Endothelial cell of umbilical vein (primary cell): ENCODE data around the gene SRP9. TPM values are rescaled to one million over a fixed set of nuclear protein-coding genes. Genes with fewer than 3 reads are reported as not detected.

Source experiments
- BruUV-seq: library from RNA; stranded (reverse); fragments of 400-500 nt; replicated peaks from 2 replicates; lab custom pipeline; 2021; lab: Mats Ljungman, UMichigan
- CTCF ChIA-PET: fragments of 300-600, 350-600 bp; sonication (Branson Sonifier 250); formaldehyde crosslinking; loops from one replicate; lab custom pipeline; 2021; ENCODE audit warnings: antibody characterized with exemption, inconsistent platforms; lab: Charles Lee
- POLR2A ChIA-PET: fragments of 300-600, 350-600 bp; sonication (Branson Sonifier 250); formaldehyde crosslinking; loops from one replicate; lab custom pipeline; 2021; ENCODE audit warnings: antibody characterized with exemption, inconsistent platforms; lab: Charles Lee
- DNase-seq: peaks from one replicate; pipeline ENCODE4 v3.0.0-alpha.2; 2011; ENCODE audit warnings: low read depth, low spot score
- FAIRE-seq: peaks from 2 replicates; lab custom pipeline; 2011; peaks lifted over from hg19 to GRCh38; lab: Jason Lieb, UNC
- H2AFZ ChIP-seq: 2 replicates; pipeline ENCODE4 v1.6.0; 2012; ENCODE audit warnings: low read depth, low read length, control low read depth, inconsistent platforms
- H3K27ac ChIP-seq: 2 replicates; pipeline ENCODE4 v1.5.1; 2011; ENCODE audit warnings: low read depth, mild to moderate bottlenecking, control low read depth, low read length, moderate library complexity; ENCODE audit not compliant: insufficient read depth
- H3K27me3 ChIP-seq, 2 experiments: 2 replicates each; pipeline versions ENCODE4 v1.6.0 to v1.6.1; 2011; ENCODE audit warnings: low read length in 2 of 2, mixed read lengths in 1 of 2; ENCODE audit not compliant: control insufficient read depth in 2 of 2, insufficient read depth in 2 of 2
- H3K36me3 ChIP-seq, 2 experiments: 2 replicates in 1 of 2; 3 replicates in 1 of 2; pipeline ENCODE4 v1.5.1; 2011; ENCODE audit warnings: low read length in 2 of 2, mild to moderate bottlenecking in 1 of 2, moderate library complexity in 1 of 2; ENCODE audit not compliant: control insufficient read depth in 2 of 2, insufficient read depth in 2 of 2; ENCODE audit errors: extremely low read depth in 1 of 2
- H3K4me1 ChIP-seq: 3 replicates; pipeline ENCODE4 v1.5.1; 2011; ENCODE audit warnings: mild to moderate bottlenecking, low read length; ENCODE audit not compliant: control insufficient read depth, insufficient read depth; ENCODE audit errors: extremely low read depth
- H3K4me2 ChIP-seq: 2 replicates; pipeline ENCODE4 v1.6.1; 2011; ENCODE audit warnings: low read length, control low read depth, mixed read lengths; ENCODE audit not compliant: insufficient read depth
- H3K4me3 ChIP-seq, 3 experiments: fragments of 200-600 bp in 1 of 3; sonication (generic), shearing (Covaris generic) in 1 of 3; replicated peaks in 1 of 3; 2 replicates each; pipeline ENCODE4 v1.5.1; 2011 to 2016; ENCODE audit warnings: control low read depth in 3 of 3, low read length in 3 of 3, mild to moderate bottlenecking in 2 of 3, inconsistent platforms in 1 of 3, low read depth in 1 of 3, moderate library complexity in 1 of 3; ENCODE audit not compliant: insufficient read depth in 1 of 3
- H3K79me2 ChIP-seq: 2 replicates; pipeline ENCODE4 v1.6.0; 2012; ENCODE audit warnings: low read length, inconsistent platforms; ENCODE audit not compliant: control insufficient read depth, insufficient read depth
- H3K9ac ChIP-seq: replicated peaks from 2 replicates; pipeline ENCODE3; 2011; ENCODE audit warnings: low read length, control low read depth; ENCODE audit not compliant: insufficient read depth; ENCODE audit errors: extremely low read depth
- H3K9me1 ChIP-seq: replicated peaks from 3 replicates; pipeline ENCODE4 v1.6.0; 2011; ENCODE audit warnings: mild to moderate bottlenecking, low read length; ENCODE audit not compliant: control insufficient read depth, insufficient read depth; ENCODE audit errors: extremely low read depth
- H3K9me3 ChIP-seq: replicated peaks from 2 replicates; pipeline ENCODE4 v1.5.1; 2012; ENCODE audit warnings: low read length, inconsistent platforms; ENCODE audit not compliant: control insufficient read depth, insufficient read depth
- H4K20me1 ChIP-seq: replicated peaks from 2 replicates; pipeline ENCODE3; 2011; ENCODE audit warnings: mild to moderate bottlenecking, low read length; ENCODE audit not compliant: control insufficient read depth, insufficient read depth; ENCODE audit errors: extremely low read depth
- EZH2 ChIP-seq: IDR thresholded peaks from 2 replicates; pipeline ENCODE4 v1.6.1; 2012; ENCODE audit warnings: borderline replicate concordance, low read depth, mild to moderate bottlenecking, moderate library complexity, low read length, inconsistent platforms; ENCODE audit not compliant: severe bottlenecking
- FOS ChIP-seq: IDR thresholded peaks from 2 replicates; pipeline ENCODE4 v1.6.1; 2011; ENCODE audit warnings: mild to moderate bottlenecking, low read length, moderate library complexity, borderline replicate concordance; ENCODE audit not compliant: insufficient read depth
- GATA2 ChIP-seq: IDR thresholded peaks from 2 replicates; pipeline ENCODE4 v1.7.0; 2011; ENCODE audit warnings: low read depth, mild to moderate bottlenecking, moderate library complexity, mixed read lengths, low read length; ENCODE audit not compliant: insufficient read length, insufficient read depth
- JUN ChIP-seq: IDR thresholded peaks from 2 replicates; pipeline ENCODE4 v1.6.1; 2011; ENCODE audit warnings: borderline replicate concordance, low read depth; ENCODE audit not compliant: insufficient read length, insufficient read depth
- MYC ChIP-seq: IDR thresholded peaks from one replicate; pipeline ENCODE4 v1.6.1; 2011; ENCODE audit warnings: mild to moderate bottlenecking, low read depth, low read length
- POLR2A ChIP-seq: IDR thresholded peaks from 2 replicates; pipeline ENCODE4 v1.6.1; 2012; ENCODE audit warnings: low read depth, mild to moderate bottlenecking, control low read depth, low read length
- POLR2AphosphoS5 ChIP-seq: IDR thresholded peaks from 2 replicates; pipeline ENCODE4 v1.6.1; 2012; ENCODE audit warnings: low read depth, mild to moderate bottlenecking, control low read depth, low read length, moderate library complexity; ENCODE audit not compliant: insufficient read depth
- dilution Hi-C: fragments of 300-500 bp; cut with MboI; formaldehyde crosslinking; loops from one replicate; pipeline ENCODE4 v1.15.0; 2019; ENCODE audit warnings: low sequenced_read_pairs; ENCODE audit not compliant: extremely low pct_ligation_motif_present
- intact Hi-C: fragments of 100-400 bp; cut with micrococcal nuclease; formaldehyde crosslinking; loops from one replicate; pipeline ENCODE4 v1.10.0; 2022
- polyA plus RNA-seq, 4 experiments: library from polyadenylated mRNA; depleted of rRNA in 3 of 4; stranded (reverse) in 3 of 4; unstranded in 1 of 4; fragments of >200 nt; gene quantifications; 2 replicates each; pipeline versions ENCODE4 v1.2.1 to v1.2.3, GENCODE V29; 2011 to 2012; ENCODE audit warnings: missing spikeins in 1 of 4
- total RNA-seq: library from RNA; stranded (reverse); gene quantifications from 2 replicates; pipeline ENCODE4 v1.2.3, GENCODE V29; 2021
- TF ChIP-seq, protein P1 (sequence below): IDR thresholded peaks from 2 replicates; pipeline ENCODE4 v1.6.1; 2011; ENCODE audit not compliant: insufficient read depth, insufficient read length
- TF ChIP-seq, protein P2 (sequence below), 2 donors: IDR thresholded peaks; 1 replicate in 1 of 2; 2 replicates in 1 of 2; pipeline ENCODE4 v1.5.1; 2011; ENCODE audit warnings: low read length in 2 of 2, mild to moderate bottlenecking in 2 of 2, moderate library complexity in 2 of 2, control low read depth in 1 of 2, inconsistent platforms in 1 of 2, low read depth in 1 of 2; ENCODE audit not compliant: insufficient read depth in 1 of 2; ENCODE audit errors: extremely low read depth in 1 of 2

Gene SRP9
- total and polyA plus RNA-seq, 2 donors (not counting 3 experiments of a cell fraction or from before 2014, with no cell fraction given), result 283 to 384 TPM

DNA sequence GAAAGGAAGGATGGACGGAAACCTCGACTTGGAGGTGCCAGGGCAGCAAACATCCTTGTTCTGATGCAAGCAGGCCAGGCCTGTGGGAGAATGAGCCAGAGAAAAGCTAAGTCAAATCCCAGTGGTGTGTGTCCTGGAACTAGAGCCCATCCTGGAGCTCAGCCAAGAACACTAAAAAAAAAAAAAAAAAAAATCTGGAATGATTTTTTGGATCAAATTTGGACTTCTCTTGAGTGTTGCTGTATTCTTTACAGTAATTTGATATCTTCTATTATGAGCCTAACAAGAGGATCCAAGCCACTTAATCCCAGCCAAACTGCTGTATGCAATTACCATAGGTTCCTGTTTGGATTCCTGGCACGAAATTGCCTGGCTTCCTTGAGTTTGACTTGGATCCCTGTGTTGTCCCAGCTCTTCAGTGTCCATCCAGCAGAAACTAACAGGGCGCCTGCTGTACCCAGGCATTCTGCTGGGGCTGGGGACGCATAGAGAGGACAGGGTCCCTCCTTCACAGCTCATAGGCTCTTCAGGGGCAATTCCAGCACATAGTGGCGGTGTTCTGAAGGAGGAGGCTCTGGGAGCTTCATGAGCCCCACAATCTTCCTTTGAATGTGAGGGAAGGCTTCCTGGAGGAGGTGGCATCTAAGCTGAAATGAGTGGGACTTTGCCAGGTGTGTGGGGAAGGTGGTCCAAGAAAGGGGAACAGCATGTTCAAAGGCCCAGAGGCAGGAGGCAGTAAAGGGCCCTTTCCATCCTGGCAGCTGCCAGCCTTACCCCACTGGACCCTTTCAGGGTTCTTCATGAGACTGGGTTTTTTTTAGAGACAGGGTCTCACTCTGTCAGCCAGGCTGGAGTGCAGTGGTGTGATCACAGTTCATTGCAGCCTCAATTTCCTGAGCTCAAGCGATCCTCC, 57.0 kb downstream of the SRP9 start:
- CTCF ChIA-PET, result interaction anchor here (0.7 to 2.8 kb wide), 8 partner anchors 11 to 360 kb away, joined by 3 to 7 read pairs (median 5); partner anchors contain the start of genes H3-3A and SRP9
- Histone ChIP-seq H3K9ac (no peak overlapping the region), H2AFZ (no peak overlapping the region), H3K4me2 (no peak overlapping the region), H3K79me2 (no peaks in the 10 kb centered on the region), H3K4me1 (no peaks in the 10 kb centered on the region), H3K36me3 (peaks cover 0 to 8% of the 10 kb centered on the region in 2 experiments), H3K27ac (no peak overlapping the region), H4K20me1 (no peaks in the 10 kb centered on the region), H3K9me1 (no peaks in the 10 kb centered on the region), H3K9me3 (no peaks in the 10 kb centered on the region), H3K27me3 (no peaks in the 10 kb centered on the region), H3K4me3 (no peak overlapping the region)
- intact Hi-C loops, result no loop called here
- no peak for DNase-seq
- BruUV-seq, result no TSS peak
- TF ChIP-seq POLR2AphosphoS5, result no peak
- TF ChIP-seq, protein P1, sequence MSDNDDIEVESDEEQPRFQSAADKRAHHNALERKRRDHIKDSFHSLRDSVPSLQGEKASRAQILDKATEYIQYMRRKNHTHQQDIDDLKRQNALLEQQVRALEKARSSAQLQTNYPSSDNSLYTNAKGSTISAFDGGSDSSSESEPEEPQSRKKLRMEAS, result no peak
- TF ChIP-seq, protein P2, sequence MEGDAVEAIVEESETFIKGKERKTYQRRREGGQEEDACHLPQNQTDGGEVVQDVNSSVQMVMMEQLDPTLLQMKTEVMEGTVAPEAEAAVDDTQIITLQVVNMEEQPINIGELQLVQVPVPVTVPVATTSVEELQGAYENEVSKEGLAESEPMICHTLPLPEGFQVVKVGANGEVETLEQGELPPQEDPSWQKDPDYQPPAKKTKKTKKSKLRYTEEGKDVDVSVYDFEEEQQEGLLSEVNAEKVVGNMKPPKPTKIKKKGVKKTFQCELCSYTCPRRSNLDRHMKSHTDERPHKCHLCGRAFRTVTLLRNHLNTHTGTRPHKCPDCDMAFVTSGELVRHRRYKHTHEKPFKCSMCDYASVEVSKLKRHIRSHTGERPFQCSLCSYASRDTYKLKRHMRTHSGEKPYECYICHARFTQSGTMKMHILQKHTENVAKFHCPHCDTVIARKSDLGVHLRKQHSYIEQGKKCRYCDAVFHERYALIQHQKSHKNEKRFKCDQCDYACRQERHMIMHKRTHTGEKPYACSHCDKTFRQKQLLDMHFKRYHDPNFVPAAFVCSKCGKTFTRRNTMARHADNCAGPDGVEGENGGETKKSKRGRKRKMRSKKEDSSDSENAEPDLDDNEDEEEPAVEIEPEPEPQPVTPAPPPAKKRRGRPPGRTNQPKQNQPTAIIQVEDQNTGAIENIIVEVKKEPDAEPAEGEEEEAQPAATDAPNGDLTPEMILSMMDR (IDR thresholded peaks at IDR 0.05; ENCODE audit: extremely low read depth in 1 of 2, insufficient read depth in 1 of 2, low read depth in 1 of 2, low read length in 2 of 2), result no peak
- TF ChIP-seq MYC, result no peak
- TF ChIP-seq JUN, result no peak
- TF ChIP-seq POLR2A, result no peak
- TF ChIP-seq FOS, result no peak
- TF ChIP-seq GATA2, result no peak
- TF ChIP-seq EZH2, result no peak
- POLR2A ChIA-PET, result interaction anchor here (0.5 to 0.9 kb wide), 2 partner anchors 57 to 123 kb away, joined by 7 to 9 read pairs; partner anchors contain the start of gene SRP9
- dilution Hi-C loops, result no loop called here
- FAIRE-seq, result no peak
